NCI-H526 (cell line): ENCODE results near the gene NOTCH4.
"Not testable (repeated sequence)": the region's sequence is repeated elsewhere in the genome, so short reads cannot be mapped to it uniquely, and the experiment has no call there.

ENCODE experiments used
- DNase-seq, 2 experiments: peaks; one replicate each; lab custom pipeline; 2025; lab: John Stamatoyannopoulos, UW

NOTCH4 gene

DNA sequence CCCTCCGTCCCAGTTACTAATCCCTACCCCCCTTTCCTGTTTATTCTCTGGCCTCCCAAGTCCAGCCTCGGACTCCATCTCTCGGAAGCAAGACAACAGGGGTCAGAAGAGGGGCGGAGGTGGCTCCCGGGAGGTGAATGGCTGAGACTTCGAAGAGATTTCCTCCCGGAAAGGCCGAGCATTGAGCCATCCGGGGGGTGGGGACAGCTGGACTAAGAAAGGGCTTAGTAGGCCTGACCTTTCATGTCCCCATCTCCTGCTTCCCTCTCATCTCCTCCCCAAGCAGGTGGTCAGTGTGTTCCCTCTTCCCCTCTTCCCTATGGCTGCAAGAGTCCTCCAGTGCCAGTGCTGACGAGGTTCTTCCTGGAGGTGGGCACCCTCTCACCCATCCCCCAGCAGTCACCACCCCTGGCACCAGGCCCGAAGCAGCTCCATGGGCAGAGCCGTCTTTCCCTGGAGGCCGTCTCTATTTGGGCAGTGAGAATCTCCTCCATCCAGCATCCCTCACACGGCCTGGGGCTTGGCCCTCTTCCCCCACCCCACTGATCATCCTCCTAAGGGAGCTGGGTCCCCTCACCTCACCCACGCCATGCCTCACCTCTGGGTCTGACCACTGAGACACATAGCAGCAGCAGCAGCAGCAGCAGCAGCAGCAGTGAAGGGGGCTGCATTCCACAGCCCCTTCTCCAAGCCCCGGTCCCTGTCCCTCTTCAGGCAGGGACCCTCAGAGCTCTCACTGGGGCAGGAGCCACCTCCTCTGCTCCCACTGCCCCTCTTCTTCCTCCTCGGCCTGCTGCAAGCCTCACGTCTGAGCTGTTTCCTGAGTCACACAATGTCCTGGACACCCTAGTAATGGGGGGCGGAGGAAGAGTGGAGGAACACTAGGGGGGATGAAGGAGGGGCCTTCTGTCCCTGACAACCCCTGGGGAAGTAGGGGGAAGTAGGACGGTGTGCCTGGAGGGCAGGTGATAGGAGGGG, at the start of gene NOTCH4:
Gene NOTCH4 (minus strand): TSS at position 810 of the 978 bp plus-strand sequence. CDS start 139 bp downstream, at position 671.
- no peak for DNase-seq

GRCh38 chr6:32271429-32271828, 47.6 kb upstream of the NOTCH4 start:
- no peak for DNase-seq

DNA sequence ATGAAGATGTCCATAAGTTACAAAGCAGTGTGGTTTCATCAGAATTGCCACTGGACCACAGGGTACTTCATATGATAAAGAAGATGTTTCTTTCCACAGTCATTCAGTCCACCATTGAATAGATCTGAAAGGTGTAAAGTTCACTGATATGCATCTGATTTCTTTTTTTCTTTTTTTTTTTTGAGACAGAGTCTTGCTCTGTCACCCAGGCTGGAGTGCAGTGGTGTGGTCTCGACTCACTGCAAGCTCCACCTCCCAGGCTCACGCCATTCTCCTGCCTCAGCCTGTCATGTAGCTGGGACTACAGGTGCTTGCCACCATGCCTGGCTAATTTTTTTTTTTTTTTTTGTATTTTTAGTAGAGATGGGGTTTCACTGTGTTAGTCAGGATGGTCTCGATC, 44.6 kb upstream of the NOTCH4 start:
- DNase-seq = not testable (repeated sequence)

GRCh38 chr6:32267035-32267434, 43.2 kb upstream of the NOTCH4 start:
- DNase-seq = no peak

- DNase-seq = not testable (repeated sequence)
These were observed 33.4 kb upstream of the NOTCH4 start for GRCh38 chr6:32257262-32257661.

DNA sequence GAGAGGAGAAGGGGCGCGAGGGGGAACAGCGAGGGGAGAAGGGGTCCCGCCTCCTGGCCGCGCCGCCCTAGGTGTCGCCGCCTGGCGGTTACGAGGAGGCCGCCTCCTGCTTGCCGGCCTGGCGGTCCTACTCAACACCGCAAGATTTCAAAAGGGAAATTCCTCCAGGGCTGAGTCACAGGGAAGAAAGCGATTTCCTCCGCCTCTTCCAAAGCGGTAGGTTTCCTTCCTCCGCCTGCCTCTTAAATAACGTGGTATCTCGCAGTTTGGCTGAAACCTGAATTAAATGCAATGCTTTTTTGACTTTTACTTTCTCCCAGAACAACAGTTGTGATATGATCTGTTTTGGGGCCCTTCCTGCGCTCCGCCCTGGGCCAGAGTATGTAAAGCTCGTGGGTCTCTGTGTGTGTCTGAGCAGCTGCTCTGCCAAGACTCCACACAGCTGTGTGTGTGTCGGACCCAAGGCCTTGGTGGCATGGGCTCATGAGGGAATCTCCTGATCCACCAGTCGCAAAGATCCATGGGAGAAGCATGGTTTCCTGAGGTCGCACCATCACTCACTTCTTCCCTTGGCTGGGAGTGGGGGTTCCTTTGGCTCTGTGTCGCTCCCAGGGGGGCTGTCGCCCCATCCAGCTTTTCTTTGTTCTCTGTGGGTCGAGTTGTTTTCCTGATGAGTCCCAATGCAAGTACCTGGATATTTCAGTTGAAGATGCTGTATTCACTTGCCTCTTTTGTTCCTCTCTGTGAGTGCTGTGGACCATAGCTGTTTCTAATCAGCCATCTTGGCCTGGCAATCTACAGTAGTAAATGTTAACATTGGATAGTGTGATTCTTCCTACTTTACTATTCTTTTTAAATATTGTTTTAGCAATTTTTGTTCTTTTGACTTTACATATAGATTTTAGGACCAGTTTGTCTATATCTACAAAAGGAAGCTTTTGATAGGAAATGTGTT, 31.6 kb upstream of the NOTCH4 start:
- no peak for DNase-seq

- no peak for DNase-seq
These were observed 30.9 kb upstream of the NOTCH4 start for GRCh38 chr6:32254761-32255198.

DNA sequence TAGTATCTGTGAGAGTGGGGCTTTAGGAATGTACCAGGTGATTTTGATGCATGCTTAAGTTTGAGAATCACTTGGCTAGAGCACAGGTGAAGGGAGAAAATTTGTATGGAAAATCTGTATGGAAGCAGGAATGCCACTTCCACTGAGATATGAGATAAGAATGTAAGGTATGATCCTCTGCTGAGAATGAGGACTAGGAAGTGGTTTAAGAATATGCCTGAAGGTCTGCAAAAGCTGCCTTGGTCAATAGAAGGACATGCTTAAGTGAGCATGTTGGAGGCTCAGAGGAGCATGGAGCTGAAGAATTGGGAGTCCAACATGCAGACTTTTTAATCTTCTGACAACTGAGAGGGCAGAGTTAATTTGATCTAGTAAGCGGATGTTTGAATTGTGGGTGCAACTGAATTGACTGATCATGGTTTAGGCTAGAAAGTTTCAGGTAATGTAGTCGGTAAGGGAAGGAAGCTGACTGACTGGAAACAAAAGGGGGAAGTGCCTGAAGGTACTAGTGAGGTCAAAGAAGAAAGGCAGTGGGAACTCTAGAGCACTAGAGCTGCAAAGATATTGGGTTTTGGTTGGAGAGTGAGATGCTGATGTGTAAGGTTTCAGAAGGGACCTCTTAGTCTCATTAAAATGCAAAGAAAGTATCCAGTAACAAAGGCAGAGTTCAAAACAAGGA, 28.6 kb upstream of the NOTCH4 start:
- no peak for DNase-seq

GRCh38 chr6:32249262-32249661, 25.4 kb upstream of the NOTCH4 start:
- no peak for DNase-seq

- no peak for DNase-seq
These were observed 23.5 kb upstream of the NOTCH4 start for GRCh38 chr6:32247401-32247800.

GRCh38 chr6:32244946-32245398, 21.1 kb upstream of the NOTCH4 start:
- peak; percentile 9 to 59 for DNase-seq

- DNase-seq = no peak
These were observed 20.4 kb upstream of the NOTCH4 start for GRCh38 chr6:32244270-32244669.

- not testable (repeated sequence) for DNase-seq
These were observed 18.5 kb upstream of the NOTCH4 start for GRCh38 chr6:32242318-32242813.

DNA sequence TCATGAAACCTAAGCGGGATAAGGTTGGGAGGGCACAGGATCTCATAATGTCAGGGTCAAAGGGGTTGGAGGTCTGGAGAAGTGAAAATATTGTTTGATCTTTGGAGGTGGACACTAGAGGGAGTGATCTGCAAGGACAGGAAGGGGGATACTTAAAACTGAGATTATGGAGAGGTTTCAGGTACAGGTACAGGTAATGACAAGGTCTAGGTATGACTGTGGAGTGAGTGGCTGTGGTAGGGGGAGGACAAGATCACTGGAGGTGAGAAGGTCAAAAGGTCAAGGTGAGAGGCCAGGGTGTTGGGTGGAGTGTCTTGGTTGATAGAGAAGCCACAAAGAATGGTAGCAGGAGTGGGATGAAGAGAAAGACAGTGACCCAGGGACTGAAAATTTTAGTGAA, 16.8 kb upstream of the NOTCH4 start:
- no peak for DNase-seq

DNA sequence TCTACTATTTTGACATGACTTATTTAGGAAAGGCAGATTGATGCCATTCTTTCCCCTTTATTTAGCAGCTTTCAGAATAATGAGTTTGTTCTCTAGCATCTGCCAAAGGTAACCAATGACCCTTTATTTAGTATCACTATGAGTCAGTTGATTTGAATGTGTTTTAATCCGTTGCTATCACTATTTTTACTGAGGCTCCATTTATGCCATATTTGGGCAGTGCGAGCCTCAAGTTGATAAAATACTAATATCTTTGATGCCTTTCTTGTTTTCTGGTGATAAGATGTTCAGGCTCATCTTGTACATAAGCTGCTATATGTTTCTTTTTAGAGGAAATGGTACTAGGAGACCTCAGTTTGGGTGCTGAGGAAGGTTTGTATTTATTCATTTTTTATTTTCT, 15.6 kb upstream of the NOTCH4 start:
- no peak for DNase-seq

DNA sequence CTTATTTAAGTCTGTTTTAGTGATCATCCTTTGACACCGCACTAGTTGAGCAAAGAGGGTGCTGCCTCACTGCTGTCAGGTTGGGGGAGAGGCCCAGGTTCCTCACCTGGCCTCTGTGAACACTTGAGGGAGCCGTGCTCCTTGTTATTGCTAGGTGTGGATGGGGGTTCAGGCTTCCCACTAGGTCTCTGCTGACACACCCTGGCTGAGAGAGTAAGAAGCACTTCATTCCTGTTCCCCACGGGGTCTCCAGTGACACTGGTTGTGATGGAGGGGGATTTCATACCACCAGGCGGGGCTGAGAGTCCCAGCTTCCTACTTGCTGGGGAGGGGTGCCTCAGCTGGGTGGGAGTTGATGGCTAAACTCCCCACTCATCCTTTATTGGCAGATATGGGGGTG, 11.1 kb upstream of the NOTCH4 start:
- no peak for DNase-seq

GRCh38 chr6:32226434-32226833, 2.6 kb upstream of the NOTCH4 start:
- DNase-seq = no peak

DNA sequence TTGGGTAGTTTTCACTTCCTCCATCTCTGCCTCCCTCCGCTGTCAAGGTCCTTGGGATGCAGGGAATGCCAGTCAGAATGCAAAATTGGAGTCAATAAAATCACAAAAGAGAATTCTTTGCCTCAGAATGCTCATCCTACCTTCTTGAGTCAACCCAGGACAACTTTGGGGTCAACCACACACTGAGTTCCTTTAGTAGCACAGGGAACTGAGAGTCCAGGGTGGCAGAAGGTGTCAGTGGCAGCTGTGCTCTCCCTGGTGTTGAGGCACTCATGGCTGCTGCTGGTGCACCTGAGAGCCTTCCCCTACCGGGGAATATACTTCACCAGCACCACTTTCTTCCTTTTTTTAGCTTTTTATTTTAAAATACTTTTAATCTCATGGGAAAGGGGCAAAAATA, 829 bp upstream of the NOTCH4 start:
- no peak for DNase-seq

- no peak for DNase-seq
These were observed 1.3 kb downstream of the NOTCH4 start for GRCh38 chr6:32222333-32223230.

DNA sequence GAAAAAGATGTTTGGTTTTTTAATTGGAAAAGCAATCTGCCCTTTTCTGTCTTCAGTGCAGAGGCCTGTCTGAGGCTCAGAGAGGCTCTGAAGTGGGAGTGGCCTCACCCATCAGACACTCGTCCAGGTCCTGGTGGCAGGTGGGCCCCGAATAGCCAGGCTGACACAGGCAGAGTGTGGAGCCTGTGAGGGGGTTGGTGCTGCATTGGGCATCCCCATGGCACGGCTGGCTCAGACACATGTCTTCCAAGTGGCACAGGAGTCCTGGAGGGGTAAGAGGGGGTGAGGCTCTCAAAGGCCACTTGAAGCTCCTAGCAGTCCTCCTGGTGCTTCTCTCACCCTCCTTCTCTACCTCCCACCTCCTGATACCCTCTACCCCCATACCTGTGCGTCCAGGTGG, 3.8 kb downstream of the NOTCH4 start:
- DNase-seq = no peak

DNA sequence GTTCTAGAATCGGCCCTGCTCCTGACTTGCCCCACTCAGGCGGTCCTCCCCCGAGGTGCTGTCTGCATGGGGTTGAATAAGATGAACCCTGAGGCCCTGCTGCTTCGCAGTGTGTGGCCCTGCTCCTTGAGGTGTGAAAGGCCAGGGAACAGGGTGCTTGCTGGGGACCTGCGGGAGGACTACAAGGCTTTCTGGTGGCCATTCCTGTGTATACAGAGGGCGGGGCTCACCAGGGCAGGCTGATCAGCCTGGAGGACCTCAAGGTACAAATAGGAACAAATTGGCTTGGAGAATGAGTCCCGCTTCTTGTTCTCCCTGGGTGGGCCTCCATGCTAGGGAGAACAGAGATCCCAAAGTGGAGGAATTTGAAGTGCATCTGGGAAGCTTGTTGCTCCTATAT, 5.7 kb downstream of the NOTCH4 start:
- no peak for DNase-seq
